GM18873 (cell line): ENCODE results near the gene SEL1L2.

Source experiments
- ATAC-seq: cut with Tn5 transposase; IDR thresholded peaks from one replicate; pipeline ENCODE4 v1.9.1; 2021; ENCODE audit warnings: mild to moderate bottlenecking, moderate library complexity, moderate number of reproducible peaks; ENCODE audit not compliant: unreplicated experiment, low FRiP score

The SEL1L2 gene

GRCh38 chr20:13868331-13868730, 122.1 kb downstream of the SEL1L2 start:
- ATAC-seq: no peak

- ATAC-seq: no peak
Measured at GRCh38 chr20:13865791-13866351, 124.5 kb downstream of the SEL1L2 start.

- ATAC-seq: no peak
Measured at GRCh38 chr20:13865156-13865555, 125.3 kb downstream of the SEL1L2 start.

GRCh38 chr20:13863244-13863643, 127.2 kb downstream of the SEL1L2 start:
- ATAC-seq: no peak

DNA sequence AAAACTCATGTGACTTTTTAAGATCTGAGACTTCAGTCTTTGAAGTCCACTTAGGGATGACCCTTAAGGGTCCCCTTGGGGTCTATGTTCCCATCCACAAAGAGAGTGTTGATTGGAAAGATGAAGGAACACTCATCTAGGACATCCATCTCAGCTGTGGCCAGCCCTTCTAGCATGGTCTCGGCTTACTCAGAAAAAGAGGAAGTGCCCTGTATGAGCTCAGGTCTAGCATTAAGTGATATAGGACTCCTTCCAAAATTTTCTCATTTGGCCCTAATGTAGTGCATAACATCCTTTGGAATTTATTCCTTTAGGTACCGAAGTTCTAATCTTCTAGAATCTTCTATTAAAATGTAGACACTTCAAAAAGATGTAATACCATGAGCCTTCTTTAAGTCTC, 128.2 kb downstream of the SEL1L2 start:
- ATAC-seq: no peak

DNA sequence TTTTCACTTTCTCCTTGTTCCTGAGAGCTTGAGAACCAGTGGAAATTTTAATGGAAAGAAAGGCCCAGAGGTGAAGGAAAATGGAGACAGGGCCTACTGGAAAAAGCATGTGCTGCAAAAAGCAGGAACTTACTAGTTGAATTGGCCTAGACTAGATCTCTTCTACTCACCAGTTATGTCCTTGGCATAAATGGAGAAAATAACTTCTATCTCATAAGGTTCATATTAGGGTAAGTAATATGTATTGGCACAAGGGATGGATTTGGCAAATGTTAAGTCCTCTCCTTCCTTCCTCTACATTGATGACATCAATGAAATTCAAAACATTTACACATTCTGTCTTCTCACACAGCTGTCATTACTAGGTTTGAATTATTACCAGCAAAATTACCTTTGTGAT, 131.5 kb downstream of the SEL1L2 start:
- no peak for ATAC-seq

DNA sequence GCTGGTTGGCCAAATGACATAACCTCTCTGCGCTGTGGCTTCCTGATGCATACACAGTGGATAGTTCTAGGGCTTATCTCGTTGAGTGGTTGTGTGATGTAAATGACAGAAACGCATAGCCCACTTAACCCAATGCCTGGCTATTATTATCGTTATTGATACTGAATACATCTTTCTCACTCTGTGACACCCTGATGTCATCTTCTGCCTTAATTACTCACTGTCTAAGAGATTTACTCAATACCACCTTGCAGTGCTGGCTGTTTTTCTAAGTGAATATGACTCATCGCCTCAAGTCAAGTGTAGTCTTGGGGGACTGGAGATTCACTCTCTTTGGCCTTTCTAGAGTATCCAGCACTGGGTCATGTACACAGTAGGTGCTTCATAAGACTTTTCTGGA, 132.0 kb downstream of the SEL1L2 start:
- ATAC-seq: no peak

DNA sequence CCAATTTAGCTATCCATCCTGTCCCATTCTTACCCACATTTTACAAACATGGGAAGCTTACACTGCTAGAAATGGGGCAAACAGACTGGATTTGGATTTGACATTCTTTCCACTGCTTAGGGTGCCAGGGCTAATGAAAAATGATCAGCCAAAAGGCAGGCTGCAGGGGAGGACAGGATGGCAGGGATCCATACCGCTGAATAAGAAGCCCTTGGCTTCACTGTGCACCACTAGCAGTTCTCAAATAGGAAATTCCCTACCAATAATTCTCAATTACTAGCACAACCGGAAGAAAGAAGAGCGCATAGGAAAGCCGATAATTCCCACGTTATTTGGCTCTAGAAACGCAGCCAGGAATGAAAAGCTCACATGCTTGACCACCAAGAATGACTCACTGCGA, 132.5 kb downstream of the SEL1L2 start:
- ATAC-seq: no peak

- ATAC-seq: no peak
Measured at GRCh38 chr20:13857304-13857703, 133.1 kb downstream of the SEL1L2 start.

GRCh38 chr20:13856354-13856753, 134.1 kb downstream of the SEL1L2 start:
- no peak for ATAC-seq

DNA sequence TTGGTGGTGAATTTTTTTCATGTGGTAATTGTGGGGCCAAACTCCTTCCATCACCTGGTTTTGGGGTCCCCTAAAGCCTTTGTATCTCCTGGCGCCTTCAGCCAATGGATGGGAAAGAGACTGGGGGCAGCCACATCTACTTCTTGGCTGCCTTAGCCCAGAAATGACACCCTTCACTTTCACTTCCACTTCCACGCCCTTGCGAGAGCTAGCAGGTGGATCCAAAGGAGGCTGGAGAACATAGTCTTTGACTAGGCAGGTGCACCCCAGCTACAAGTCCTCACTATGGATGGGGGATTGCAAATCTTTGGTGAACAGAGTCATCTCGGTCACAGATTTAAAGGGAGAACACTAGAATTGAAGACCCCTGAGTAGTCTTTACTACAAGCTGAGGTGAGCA, 134.8 kb downstream of the SEL1L2 start:
- no peak for ATAC-seq

GRCh38 chr20:13852306-13852705, 138.1 kb downstream of the SEL1L2 start:
- no peak for ATAC-seq

- no peak for ATAC-seq
Measured at GRCh38 chr20:13851279-13851678, 139.1 kb downstream of the SEL1L2 start.

GRCh38 chr20:13844296-13844695, 146.1 kb downstream of the SEL1L2 start:
- no peak for ATAC-seq

DNA sequence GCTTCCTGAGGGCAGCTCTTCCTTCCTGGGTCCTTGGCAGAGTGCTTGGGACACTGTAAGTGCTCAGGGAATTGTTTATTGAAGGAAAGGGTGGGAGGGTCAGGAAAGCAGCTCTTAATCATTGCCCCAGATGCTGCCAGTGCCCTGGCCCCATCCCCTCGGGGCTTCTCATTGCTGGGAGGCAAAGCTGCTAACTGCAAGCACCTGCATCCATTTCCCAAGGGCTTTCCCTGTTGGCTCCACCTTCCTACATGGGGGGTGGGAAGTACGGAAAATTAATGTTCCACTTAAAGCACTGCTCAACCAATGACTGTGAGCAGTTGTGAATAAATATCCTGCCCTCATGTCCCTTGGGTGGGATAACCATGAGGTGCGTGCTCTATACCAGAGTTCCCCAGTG, 149.2 kb downstream of the SEL1L2 start:
- ATAC-seq: no peak

- ATAC-seq: no peak
Measured at GRCh38 chr20:13840093-13840465, 150.3 kb downstream of the SEL1L2 start.

DNA sequence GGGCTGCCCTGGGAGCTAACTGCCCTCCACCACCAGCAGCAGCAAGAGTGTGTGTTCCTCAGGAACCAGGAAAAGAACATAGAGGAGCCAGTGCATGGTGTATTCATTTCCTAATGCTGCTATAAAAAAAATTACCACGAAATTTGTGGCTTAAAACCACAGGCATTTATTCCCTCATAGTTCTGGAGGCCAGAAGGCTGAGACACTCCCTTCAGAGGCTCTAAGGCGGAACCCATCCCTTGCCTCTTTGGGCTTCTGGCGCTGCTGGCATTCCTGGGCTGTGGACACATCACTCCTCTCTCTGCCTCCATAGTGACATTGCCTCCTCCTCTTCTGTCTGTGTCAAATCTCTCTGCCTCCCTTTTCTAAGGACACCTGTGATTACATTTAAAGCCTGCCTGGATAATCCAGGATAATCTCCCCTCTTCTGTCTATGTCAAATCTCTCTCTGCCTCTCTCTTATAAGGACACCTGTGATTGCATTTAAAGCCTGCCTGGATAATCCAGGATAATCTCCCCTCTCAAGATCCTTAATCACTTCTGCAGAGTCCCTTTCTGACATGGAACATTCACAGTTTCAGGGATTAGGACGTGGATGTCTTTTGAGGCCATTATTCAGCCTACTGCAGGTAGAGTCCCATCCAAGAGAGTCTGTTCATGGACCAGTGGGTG, 150.9 kb downstream of the SEL1L2 start:
- no peak for ATAC-seq

- ATAC-seq: no peak
Measured at GRCh38 chr20:13838664-13839063, 151.8 kb downstream of the SEL1L2 start.

- no peak for ATAC-seq
Measured at GRCh38 chr20:13831476-13831875, 158.9 kb downstream of the SEL1L2 start.

DNA sequence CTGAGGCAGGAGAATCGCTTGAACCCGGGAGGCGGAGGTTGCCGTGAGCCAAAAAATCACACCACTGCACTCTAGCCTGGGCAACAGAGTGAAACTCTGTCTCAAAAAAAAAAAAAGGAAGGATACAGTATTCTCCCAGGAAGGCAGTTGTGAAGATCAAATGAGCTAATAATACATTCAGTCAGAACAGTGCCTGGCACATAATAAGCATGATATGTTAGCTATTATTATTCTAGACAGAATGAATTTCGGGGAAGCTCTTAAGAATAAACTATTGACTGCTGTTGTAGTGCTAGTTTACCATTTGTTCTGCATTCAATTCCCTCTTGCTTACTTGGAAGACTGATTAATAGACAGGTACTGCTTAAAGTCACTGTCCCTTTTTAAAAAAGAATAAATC, 164.9 kb downstream of the SEL1L2 start:
- ATAC-seq: no peak

GRCh38 chr20:13824459-13824858, 166.0 kb downstream of the SEL1L2 start:
- ATAC-seq: no peak

GRCh38 chr20:13822459-13822858, 168.0 kb downstream of the SEL1L2 start:
- no peak for ATAC-seq

DNA sequence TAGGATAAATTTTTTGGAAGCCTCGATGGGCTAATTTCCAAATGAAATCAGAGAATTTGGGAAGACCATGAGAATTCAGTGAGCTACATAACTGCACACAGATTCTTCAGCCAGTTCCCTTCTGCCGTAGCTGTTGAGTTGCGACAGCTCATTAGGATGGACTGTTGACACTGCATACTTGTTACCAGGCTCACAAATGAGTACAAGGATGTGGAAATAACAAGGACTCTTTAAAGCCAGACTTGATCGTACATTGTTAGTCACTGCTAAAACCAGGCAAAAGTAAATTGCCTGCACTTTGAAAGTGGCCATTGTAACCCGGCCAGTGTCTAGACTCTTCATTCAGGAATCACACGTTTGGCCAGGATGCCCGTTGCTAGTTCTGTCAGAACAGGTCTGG, 168.5 kb downstream of the SEL1L2 start:
- no peak for ATAC-seq
